Measurements from ENCODE around the gene WWP2. TPM values are rescaled to one million over a fixed set of nuclear protein-coding genes. Genes with fewer than 3 reads are reported as not detected.

WWP2 gene
- polyA plus RNA-seq, 1 donor from 2014 or later = 11.9 TPM

GRCh38 chr16:69838489-69838888, 76.4 kb downstream of the WWP2 start:
- Histone ChIP-seq H3K4me2 (ENCODE audit: low read length) (no peak overlapping the region), H3K27ac (ENCODE audit: low read length) (no peak overlapping the region), H3K4me3 (ENCODE audit: low read length) (no peak overlapping the region), H3F3A (ENCODE audit: insufficient read depth, low read length, poor library complexity, severe bottlenecking) (no peaks in the 10 kb centered on the region), H3K79me2 (replicated peaks; ENCODE audit: insufficient read depth, low read length) (no peaks in the 10 kb centered on the region), H3K9me2 (ENCODE audit: insufficient read depth, low read length) (no peaks in the 10 kb centered on the region), H3K9ac (ENCODE audit: low read length) (no peak overlapping the region), H2AFZ (ENCODE audit: low read depth, low read length) (no peak overlapping the region), H3K36me3 (ENCODE audit: insufficient read depth, low read length) (no peaks in the 10 kb centered on the region), H3K9me3 (ENCODE audit: low read length) (no peaks in the 10 kb centered on the region), H4K20me1 (ENCODE audit: insufficient read depth) (no peaks in the 10 kb centered on the region), H3K27me3 (ENCODE audit: insufficient read depth, low read depth, low read length) (no peaks in the 10 kb centered on the region)
- TF ChIP-seq EP300 (conservative IDR thresholded peaks at IDR 0.05; ENCODE audit: poor library complexity, severe bottlenecking) (no peak), POLR2AphosphoS5 (IDR thresholded peaks at IDR 0.05) (no peak), REST (IDR thresholded peaks at IDR 0.05; ENCODE audit: borderline replicate concordance) (no peak), TAF1 (IDR thresholded peaks at IDR 0.05; ENCODE audit: low read depth) (no peak), MXI1 (conservative IDR thresholded peaks at IDR 0.05; ENCODE audit: poor library complexity, severe bottlenecking) (no peak), SMC3 (conservative IDR thresholded peaks at IDR 0.05; ENCODE audit: poor library complexity) (no peak), RAD21 (conservative IDR thresholded peaks at IDR 0.05) (no peak), EZH2 (IDR thresholded peaks at IDR 0.05; ENCODE audit: borderline replicate concordance, insufficient read depth, low read length, poor library complexity, severe bottlenecking) (no peak)

- H3K9ac ChIP-seq (ENCODE audit: low read length) = no peak overlapping the region
- H3K27ac ChIP-seq (ENCODE audit: low read length) = no peak overlapping the region
Observed at GRCh38 chr16:69839240-69839688, 77.1 kb downstream of the WWP2 start.

More at GRCh38 chr16:69839240-69839688, 77.1 kb downstream of the WWP2 start:
- H3F3A ChIP-seq (ENCODE audit: insufficient read depth, low read length, poor library complexity, severe bottlenecking) = no peaks in the 10 kb centered on the region
- H3K9me3 ChIP-seq (ENCODE audit: low read length) = no peaks in the 10 kb centered on the region
- no peaks in the 10 kb centered on the region for H3K27me3 ChIP-seq (ENCODE audit: insufficient read depth, low read depth, low read length)
- TF ChIP-seq SMC3 (conservative IDR thresholded peaks at IDR 0.05; ENCODE audit: poor library complexity) (no peak), EP300 (conservative IDR thresholded peaks at IDR 0.05; ENCODE audit: poor library complexity, severe bottlenecking) (no peak), CTCF (IDR thresholded peaks at IDR 0.05; ENCODE audit: poor library complexity, severe bottlenecking) (no peak), REST (IDR thresholded peaks at IDR 0.05; ENCODE audit: borderline replicate concordance) (no peak), RAD21 (conservative IDR thresholded peaks at IDR 0.05) (no peak), MXI1 (conservative IDR thresholded peaks at IDR 0.05; ENCODE audit: poor library complexity, severe bottlenecking) (no peak), TAF1 (IDR thresholded peaks at IDR 0.05; ENCODE audit: low read depth) (no peak), EZH2 (IDR thresholded peaks at IDR 0.05; ENCODE audit: borderline replicate concordance, insufficient read depth, low read length, poor library complexity, severe bottlenecking) (no peak), POLR2AphosphoS5 (IDR thresholded peaks at IDR 0.05) (no peak)
- no peak overlapping the region for H2AFZ ChIP-seq (ENCODE audit: low read depth, low read length)
- no peak overlapping the region for H3K4me3 ChIP-seq (ENCODE audit: low read length)
- H3K79me2 ChIP-seq (replicated peaks; ENCODE audit: insufficient read depth, low read length) = no peaks in the 10 kb centered on the region
- H4K20me1 ChIP-seq (ENCODE audit: insufficient read depth) = no peaks in the 10 kb centered on the region
- H3K9me2 ChIP-seq (ENCODE audit: insufficient read depth, low read length) = no peaks in the 10 kb centered on the region
- H3K4me2 ChIP-seq (ENCODE audit: low read length) = no peak overlapping the region
- H3K36me3 ChIP-seq (ENCODE audit: insufficient read depth, low read length) = no peaks in the 10 kb centered on the region
